HUES6 (cell line): Measurements from ENCODE around the gene POLR2J3.
"Not testable (repeated sequence)": the region's sequence is repeated elsewhere in the genome, so short reads cannot be mapped to it uniquely, and the experiment has no call there.

Experiments used
- H3K27ac ChIP-seq: 2 replicates; pipeline ENCODE4 v1.7.0; 2013; ENCODE audit warnings: low read depth, mild to moderate bottlenecking, low read length, inconsistent platforms
- H3K27me3 ChIP-seq: 2 replicates; pipeline ENCODE4 v1.6.1; 2013; ENCODE audit warnings: low read length; ENCODE audit not compliant: control insufficient read depth, insufficient read depth
- H3K36me3 ChIP-seq: 2 replicates; pipeline ENCODE4 v1.6.1; 2013; ENCODE audit warnings: low read length; ENCODE audit not compliant: control insufficient read depth, insufficient read depth
- H3K4me1 ChIP-seq: 2 replicates; pipeline ENCODE4 v1.6.1; 2013; ENCODE audit warnings: low read length; ENCODE audit not compliant: control insufficient read depth, insufficient read depth
- H3K4me3 ChIP-seq: 2 replicates; pipeline ENCODE4 v1.5.1; 2013; ENCODE audit warnings: low read depth, low read length
- H3K9ac ChIP-seq: one replicate; pipeline ENCODE4 v1.6.1; 2013; ENCODE audit warnings: mild to moderate bottlenecking, low read length
- H3K9me3 ChIP-seq: 2 replicates; pipeline ENCODE4 v1.6.1; 2013; ENCODE audit warnings: low read depth, low read length; ENCODE audit not compliant: control insufficient read depth, insufficient read depth

The POLR2J3 gene

GRCh38 chr7:102609734-102610133 is 37.4 kb upstream of the POLR2J3 start:
- H3K9me3 ChIP-seq, H3K27me3 ChIP-seq, H3K4me3 ChIP-seq, H3K36me3 ChIP-seq, H3K9ac ChIP-seq, H3K27ac ChIP-seq, H3K4me1 ChIP-seq: not testable (repeated sequence)

DNA sequence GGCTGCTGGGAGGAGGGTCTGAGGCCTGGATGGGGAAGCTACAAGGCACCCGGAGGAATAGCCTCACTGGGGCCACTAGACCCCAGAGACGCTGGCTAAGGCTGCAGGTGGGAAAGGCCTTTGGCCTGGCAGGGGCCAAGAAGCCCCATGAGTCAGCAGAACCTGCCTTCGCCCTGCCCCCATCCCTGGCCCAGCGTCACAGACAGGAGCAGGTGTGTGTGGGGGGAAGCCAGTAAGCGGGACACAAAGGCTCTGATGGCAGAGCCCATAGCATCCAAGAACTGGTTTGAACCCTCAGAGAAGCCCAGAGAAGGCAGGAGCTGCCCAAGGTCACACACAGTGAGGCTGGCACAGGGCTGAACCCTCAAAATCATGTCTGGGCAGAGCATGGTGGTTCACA is 34.5 kb upstream of the POLR2J3 start:
- H3K36me3 ChIP-seq, H3K9me3 ChIP-seq, H3K4me3 ChIP-seq, H3K27ac ChIP-seq, H3K4me1 ChIP-seq, H3K9ac ChIP-seq, H3K27me3 ChIP-seq: not testable (repeated sequence)

DNA sequence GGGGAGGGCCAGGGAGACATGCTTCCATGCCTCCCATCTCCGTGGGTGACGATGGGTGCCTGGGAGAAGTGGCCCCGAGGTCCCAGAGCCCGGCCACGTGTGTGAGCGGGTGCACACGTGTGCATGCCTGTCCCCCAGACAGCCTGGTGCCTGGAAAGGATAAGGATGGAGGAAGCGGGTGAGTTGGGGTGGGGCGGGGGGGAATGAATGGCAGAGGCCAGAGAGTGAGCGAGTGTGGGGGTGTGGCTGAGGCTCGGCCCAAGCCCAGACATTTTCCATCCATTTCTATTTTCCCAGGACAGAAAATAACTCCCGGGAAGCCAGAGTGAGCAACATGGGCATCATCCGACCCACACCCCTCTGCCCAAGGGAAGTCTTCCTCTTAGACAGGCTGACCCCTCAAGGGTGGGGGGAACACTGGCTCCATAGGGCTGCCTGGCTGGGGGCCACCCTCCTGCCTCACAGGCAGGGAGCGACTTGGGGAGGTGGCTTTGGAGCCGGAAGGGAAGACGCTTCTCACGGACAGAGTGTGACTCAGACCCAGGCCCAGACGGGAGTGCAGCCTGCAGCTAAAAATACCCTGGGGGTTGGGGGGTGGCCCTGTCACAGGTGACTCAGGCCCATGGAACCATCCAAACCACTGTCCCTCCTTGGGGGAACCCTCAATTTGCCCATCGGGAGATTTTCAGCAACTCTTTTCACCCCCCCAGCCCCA is 32.2 kb upstream of the POLR2J3 start:
- not testable (repeated sequence) for H3K27me3 ChIP-seq, H3K9ac ChIP-seq, H3K36me3 ChIP-seq, H3K4me1 ChIP-seq, H3K4me3 ChIP-seq, H3K27ac ChIP-seq, H3K9me3 ChIP-seq

GRCh38 chr7:102602317-102602716 is 29.9 kb upstream of the POLR2J3 start:
- H3K27me3 ChIP-seq, H3K4me3 ChIP-seq, H3K36me3 ChIP-seq, H3K9ac ChIP-seq, H3K4me1 ChIP-seq, H3K9me3 ChIP-seq, H3K27ac ChIP-seq: not testable (repeated sequence)

GRCh38 chr7:102599699-102600098 is 27.3 kb upstream of the POLR2J3 start:
- not testable (repeated sequence) for H3K9ac ChIP-seq, H3K27me3 ChIP-seq, H3K4me1 ChIP-seq, H3K27ac ChIP-seq, H3K4me3 ChIP-seq, H3K36me3 ChIP-seq, H3K9me3 ChIP-seq

GRCh38 chr7:102596036-102596435 is 23.7 kb upstream of the POLR2J3 start:
- H3K9ac ChIP-seq, H3K27ac ChIP-seq, H3K9me3 ChIP-seq, H3K36me3 ChIP-seq, H3K4me3 ChIP-seq, H3K27me3 ChIP-seq, H3K4me1 ChIP-seq: not testable (repeated sequence)

DNA sequence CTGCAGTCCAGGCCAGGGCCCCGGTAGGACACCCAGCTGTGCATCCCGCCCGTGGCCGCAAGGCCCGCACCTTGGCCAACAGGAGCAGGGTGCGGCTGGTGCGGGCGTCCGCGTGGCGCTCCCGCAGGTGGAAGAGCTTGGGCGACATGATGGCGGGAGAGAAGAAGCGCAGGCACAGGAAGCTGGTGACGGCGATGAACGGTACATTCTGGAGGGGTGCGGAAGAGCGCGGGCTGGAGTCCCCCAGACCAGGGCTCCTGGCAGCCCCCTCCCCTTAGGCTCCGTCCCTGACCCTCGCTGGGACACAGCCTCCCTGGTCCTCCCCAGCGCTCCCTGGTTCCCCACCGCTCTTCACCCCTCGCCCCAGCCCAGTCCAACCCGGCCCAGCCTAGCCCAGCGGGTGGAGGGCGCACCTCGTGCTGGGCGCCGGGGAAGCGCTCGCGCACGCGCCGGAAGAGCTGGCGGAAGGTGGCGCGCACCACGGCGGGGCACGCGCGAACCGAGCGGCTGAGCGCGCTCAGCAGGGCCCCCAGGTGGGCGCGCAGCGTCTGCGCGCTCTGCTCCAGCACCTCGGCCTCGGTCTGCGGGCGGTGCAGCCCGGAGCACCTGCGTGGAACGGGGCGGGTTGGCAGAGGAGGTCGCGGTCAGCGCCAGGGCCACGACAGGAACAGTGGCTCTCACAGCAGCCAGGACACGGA is 21.4 kb upstream of the POLR2J3 start:
- H3K9ac ChIP-seq, H3K4me3 ChIP-seq, H3K9me3 ChIP-seq, H3K27ac ChIP-seq, H3K27me3 ChIP-seq, H3K4me1 ChIP-seq, H3K36me3 ChIP-seq: not testable (repeated sequence)

- not testable (repeated sequence) for H3K4me1 ChIP-seq, H3K27me3 ChIP-seq, H3K36me3 ChIP-seq, H3K9me3 ChIP-seq, H3K27ac ChIP-seq, H3K4me3 ChIP-seq, H3K9ac ChIP-seq
Observed at GRCh38 chr7:102592477-102593019, 20.2 kb upstream of the POLR2J3 start.

- not testable (repeated sequence) for H3K4me3 ChIP-seq, H3K4me1 ChIP-seq, H3K27ac ChIP-seq, H3K27me3 ChIP-seq, H3K9ac ChIP-seq, H3K9me3 ChIP-seq, H3K36me3 ChIP-seq
Observed at GRCh38 chr7:102589857-102590256, 17.5 kb upstream of the POLR2J3 start.

DNA sequence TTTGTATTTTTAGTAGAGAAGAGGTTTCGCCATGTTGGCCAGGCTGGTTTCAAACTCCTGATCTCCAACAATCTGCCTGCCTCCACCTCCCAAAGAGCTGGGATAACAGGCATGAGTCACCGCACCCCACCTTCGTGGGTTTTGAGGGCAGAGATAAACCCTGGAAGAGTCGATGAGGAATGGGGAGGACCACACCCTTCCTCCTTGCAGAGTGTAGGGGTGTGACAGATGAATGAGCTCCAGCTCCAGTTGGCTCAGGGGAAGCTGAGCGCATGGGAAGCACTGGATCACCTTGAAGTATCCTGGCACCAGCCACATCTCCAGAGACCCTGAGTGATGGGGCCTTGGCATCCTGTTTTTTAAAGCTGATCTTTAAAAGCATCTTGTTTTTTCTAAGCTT is 11.1 kb upstream of the POLR2J3 start:
- H3K36me3 ChIP-seq, H3K4me1 ChIP-seq, H3K4me3 ChIP-seq, H3K9ac ChIP-seq, H3K27me3 ChIP-seq, H3K27ac ChIP-seq, H3K9me3 ChIP-seq: not testable (repeated sequence)

GRCh38 chr7:102581722-102582121 is 9.3 kb upstream of the POLR2J3 start:
- not testable (repeated sequence) for H3K4me1 ChIP-seq, H3K27ac ChIP-seq, H3K9me3 ChIP-seq, H3K27me3 ChIP-seq, H3K36me3 ChIP-seq, H3K4me3 ChIP-seq, H3K9ac ChIP-seq
